HepG2 (cell line): ENCODE measurements around the gene GALNT9. TPM values are rescaled to one million over a fixed set of nuclear protein-coding genes. Genes with fewer than 3 reads are reported as not detected.

ENCODE experiments used
- BHLHE40 ChIP-seq: IDR thresholded peaks from 2 replicates; pipeline ENCODE4 v1.6.1; 2011; ENCODE audit warnings: low read length, improper control_type of control experiment
- CTCF ChIP-seq: sonication (generic); formaldehyde crosslinking; IDR thresholded peaks from 2 replicates; pipeline ENCODE4 v1.5.0; 2020; ENCODE audit warnings: mild to moderate bottlenecking, missing genetic modification reagents, moderate library complexity
- EED ChIP-seq: sonication (generic); formaldehyde crosslinking; IDR thresholded peaks from 2 replicates; pipeline ENCODE4 v1.5.0; 2020; ENCODE audit warnings: mild to moderate bottlenecking, missing genetic modification reagents
- HNF4A ChIP-seq: sonication (generic); formaldehyde crosslinking; IDR thresholded peaks from 2 replicates; pipeline ENCODE4 v1.4.0; 2020; ENCODE audit warnings: missing genetic modification reagents
- KAT8 ChIP-seq: IDR thresholded peaks from 2 replicates; pipeline ENCODE4 v1.6.1; 2016; ENCODE audit warnings: missing genetic modification reagents, missing compliant biosample characterization
- NCOR1 ChIP-seq: fragments of 200-600 bp; sonication (generic); IDR thresholded peaks from 2 replicates; pipeline ENCODE4 v1.7.0; 2017; ENCODE audit warnings: antibody characterized with exemption, low read length, borderline replicate concordance
- NFYB ChIP-seq: sonication (generic); formaldehyde crosslinking; IDR thresholded peaks from 2 replicates; pipeline ENCODE4 v1.4.0; 2020; ENCODE audit warnings: missing genetic modification reagents
- PHF21A ChIP-seq: sonication (generic); formaldehyde crosslinking; IDR thresholded peaks from 2 replicates; pipeline ENCODE4 v1.5.0; 2020; ENCODE audit warnings: mild to moderate bottlenecking, missing genetic modification reagents
- RAD51 ChIP-seq: fragments of 450-650 bp; IDR thresholded peaks from 2 replicates; pipeline ENCODE4 v1.6.1; 2016; ENCODE audit warnings: borderline replicate concordance
- REPIN1 ChIP-seq: sonication (generic); formaldehyde crosslinking; IDR thresholded peaks from 2 replicates; pipeline ENCODE4 v1.8.0; 2022; ENCODE audit warnings: missing genetic modification reagents, low read depth, mild to moderate bottlenecking, borderline replicate concordance
- RFXAP ChIP-seq: sonication (generic); formaldehyde crosslinking; IDR thresholded peaks from 2 replicates; pipeline ENCODE4 v1.4.0; 2020; ENCODE audit warnings: missing genetic modification reagents, borderline replicate concordance
- SAP130 ChIP-seq: IDR thresholded peaks from 2 replicates; pipeline ENCODE4 v1.6.1; 2016; ENCODE audit warnings: low read depth
- TRAFD1 ChIP-seq: sonication (generic); formaldehyde crosslinking; IDR thresholded peaks from 2 replicates; pipeline ENCODE4 v1.5.1; 2020; ENCODE audit warnings: missing genetic modification reagents, mild to moderate bottlenecking, borderline replicate concordance
- USF2 ChIP-seq, 2 experiments: sonication (generic) in 1 of 2; formaldehyde crosslinking in 1 of 2; IDR thresholded peaks; 2 replicates each; pipeline versions ENCODE4 v1.5.1 to v1.6.1; 2011 to 2020; ENCODE audit warnings: borderline replicate concordance in 1 of 2, low read depth in 1 of 2, low read length in 1 of 2, mild to moderate bottlenecking in 1 of 2, missing genetic modification reagents in 1 of 2, moderate library complexity in 1 of 2
- ZFY ChIP-seq: sonication (generic); formaldehyde crosslinking; IDR thresholded peaks from 2 replicates; pipeline ENCODE4 v1.4.0; 2020; ENCODE audit warnings: missing genetic modification reagents
- ZMYM4 ChIP-seq: sonication (generic); formaldehyde crosslinking; IDR thresholded peaks from 2 replicates; pipeline ENCODE4 v1.8.1; 2023; ENCODE audit warnings: mild to moderate bottlenecking, missing genetic modification reagents
- ZNF580 ChIP-seq: IDR thresholded peaks from 2 replicates; pipeline ENCODE4 v1.6.1; 2016; ENCODE audit warnings: low read depth, borderline replicate concordance
- ZNF687 ChIP-seq: sonication (generic); formaldehyde crosslinking; IDR thresholded peaks from 2 replicates; pipeline ENCODE4 v1.5.1; 2020; ENCODE audit warnings: mild to moderate bottlenecking, missing genetic modification reagents, moderate library complexity
- polyA plus RNA-seq, 8 experiments: library from polyadenylated mRNA; depleted of rRNA in 3 of 8; stranded (reverse) in 7 of 8; unstranded in 1 of 8; fragments of >200 nt; fragmentation: Illumina TruSeq in 4 of 8; extraction: Trizol in 4 of 8; gene quantifications; 2 replicates each; pipeline versions ENCODE4 v1.2.1 to v1.2.3, GENCODE V29; 2011 to 2016; ENCODE audit warnings: low read depth in 4 of 8, missing spikeins in 1 of 8, mixed read lengths in 1 of 8; ENCODE audit not compliant: insufficient read depth in 1 of 8
- total RNA-seq, 5 experiments: library from RNA; depleted of rRNA; stranded (reverse); fragments of >200 nt; fragmentation: Illumina TruSeq; extraction: Trizol; gene quantifications; 2 replicates each; pipeline ENCODE4 v1.2.3, GENCODE V29; 2016; ENCODE audit warnings: low read depth in 1 of 5

GALNT9 gene
- total and polyA plus RNA-seq, 2 of the 13 experiments (the other 11 are each of a cell fraction or from before 2014, with no cell fraction given) = 0.04 TPM; not detected in 1

- peak; percentile 91 for TF ChIP-seq NFYB (CRISPR knock-in tag)
- TF ChIP-seq BHLHE40 = peak; percentile 64; the same call in 1 of the 2 replicates
- TF ChIP-seq EED = no peak
- TF ChIP-seq CTCF (CRISPR knock-in tag) = 0 out of 2 replicates have a peak, but pooled peaks have one; percentile 2
- TF ChIP-seq RFXAP (CRISPR knock-in tag) = peak; percentile 75; the same call in 1 of the 2 replicates
- peak; percentile 30; the same call in 1 of the 2 replicates for TF ChIP-seq KAT8
- TF ChIP-seq ZNF687 = peak; percentile 29
- peak; percentile 24; the same call in 1 of the 2 replicates for TF ChIP-seq ZMYM4
- peak; percentile 83 for TF ChIP-seq USF2 (IDR thresholded peaks at IDR 0.05; ENCODE audit: low read depth, low read length)
- peak; percentile 85; the same call in 1 of the 2 replicates for TF ChIP-seq USF2 (CRISPR knock-in tag; IDR thresholded peaks at IDR 0.05; ENCODE audit: borderline replicate concordance)
- peak; percentile 26; the same call in 1 of the 2 replicates for TF ChIP-seq NCOR1
- TF ChIP-seq TRAFD1 (CRISPR knock-in tag) = no peak
- TF ChIP-seq ZNF580 (CRISPR knock-in tag) = 0 out of 2 replicates have a peak, but pooled peaks have one; percentile 31
- peak; percentile 78 for TF ChIP-seq RAD51
- TF ChIP-seq PHF21A (CRISPR knock-in tag) = peak; percentile 72; the same call in 1 of the 2 replicates
- TF ChIP-seq REPIN1 (CRISPR knock-in tag) = no peak
- peak; percentile 87 for TF ChIP-seq HNF4A (CRISPR knock-in tag)
- no peak for TF ChIP-seq ZFY (CRISPR knock-in tag)
- 0 out of 2 replicates have a peak, but pooled peaks have one; percentile 17 for TF ChIP-seq SAP130
Measured at GRCh38 chr12:132279184-132279889, 50.1 kb downstream of the GALNT9 start (continued).
